GM23338 (cell line): ENCODE results near the gene CD34. TPM values are rescaled to one million over a fixed set of nuclear protein-coding genes. Genes with fewer than 3 reads are reported as not detected.

Experiments used
- ATAC-seq: fragments of 200-7000 bp; cut with Tn5 transposase; 3 replicates; pipeline ENCODE4 v1.9.1; 2020
- DNase-seq: peaks from one replicate; pipeline ENCODE4 v3.0.0-alpha.2; 2015; ENCODE audit warnings: low spot score
- H2AFZ ChIP-seq: fragments of 200-600 bp; sonication (generic); 2 replicates; pipeline ENCODE4 v1.8.0; 2016; ENCODE audit warnings: antibody characterized with exemption, mild to moderate bottlenecking, moderate library complexity
- H3F3A ChIP-seq: fragments of 200-600 bp; sonication (generic); replicated peaks from 2 replicates; pipeline ENCODE4 v1.8.0; 2017; ENCODE audit warnings: antibody characterized with exemption, mixed run types, low read depth
- H3K27ac ChIP-seq: fragments of 200-600 bp; sonication (generic); 2 replicates; pipeline ENCODE4 v1.6.1; 2016; ENCODE audit warnings: low read depth
- H3K27me3 ChIP-seq: fragments of 200-600 bp; sonication (generic); 2 replicates; pipeline ENCODE4 v1.8.0; 2016; ENCODE audit warnings: mild to moderate bottlenecking, mixed run types, moderate library complexity; ENCODE audit not compliant: insufficient read depth
- H3K36me3 ChIP-seq: fragments of 200-600 bp; sonication (generic); 2 replicates; pipeline ENCODE4 v1.8.0; 2016; ENCODE audit warnings: mild to moderate bottlenecking; ENCODE audit not compliant: insufficient read depth
- H3K4me1 ChIP-seq: fragments of 200-600 bp; sonication (generic); 2 replicates; pipeline ENCODE4 v1.8.0; 2016; ENCODE audit warnings: mild to moderate bottlenecking, moderate library complexity; ENCODE audit not compliant: insufficient read depth
- H3K4me2 ChIP-seq: fragments of 200-600 bp; sonication (generic); 2 replicates; pipeline ENCODE4 v1.7.1; 2017; ENCODE audit warnings: mixed run types
- H3K4me3 ChIP-seq: fragments of 200-600 bp; sonication (generic); 2 replicates; pipeline ENCODE4 v1.6.1; 2016; ENCODE audit warnings: mixed run types
- H3K79me2 ChIP-seq: fragments of 200-600 bp; sonication (generic); replicated peaks from 2 replicates; pipeline ENCODE4 v1.8.0; 2017; ENCODE audit warnings: mild to moderate bottlenecking; ENCODE audit not compliant: insufficient read depth
- H3K9me2 ChIP-seq: fragments of 200-600 bp; sonication (generic); 2 replicates; pipeline ENCODE4 v1.8.0; 2017; ENCODE audit not compliant: insufficient read depth
- H4K20me1 ChIP-seq: fragments of 200-600 bp; sonication (generic); replicated peaks from 2 replicates; pipeline ENCODE4 v1.8.0; 2017; ENCODE audit warnings: mild to moderate bottlenecking; ENCODE audit not compliant: insufficient read depth
- H3K27ac Mint-ChIP-seq: 2 replicates; pipeline ENCODE4 v1.8.0; 2020; ENCODE audit warnings: inconsistent platforms, mild to moderate bottlenecking, moderate library complexity, mixed read lengths
- H3K27me3 Mint-ChIP-seq: 3 replicates; pipeline ENCODE4 v1.8.0; 2022; ENCODE audit warnings: low read depth, mild to moderate bottlenecking, moderate library complexity, mixed read lengths, inconsistent platforms; ENCODE audit not compliant: insufficient read depth, poor library complexity
- H3K36me3 Mint-ChIP-seq: 3 replicates; pipeline ENCODE4 v1.8.0; 2021; ENCODE audit warnings: low read depth, mild to moderate bottlenecking, inconsistent platforms, moderate library complexity, mixed read lengths
- H3K4me1 Mint-ChIP-seq: 3 replicates; pipeline ENCODE4 v1.8.0; 2020; ENCODE audit warnings: mild to moderate bottlenecking, inconsistent platforms, mixed read lengths
- H3K4me3 Mint-ChIP-seq: 3 replicates; pipeline ENCODE4 v1.8.0; 2021; ENCODE audit warnings: moderate library complexity, mild to moderate bottlenecking, inconsistent platforms, mixed read lengths
- H3K9me3 Mint-ChIP-seq: 3 replicates; pipeline ENCODE4 v1.8.0; 2020; ENCODE audit warnings: moderate library complexity, mild to moderate bottlenecking, inconsistent platforms, mixed read lengths
- CREB1 ChIP-seq: fragments of 250-450 bp; sonication (Bioruptor Pico); IDR thresholded peaks from 2 replicates; pipeline ENCODE4 v1.5.0; 2020; ENCODE audit warnings: low read depth, mild to moderate bottlenecking, moderate library complexity
- EZH2phosphoT487 ChIP-seq: fragments of 200-600 bp; sonication (generic); IDR thresholded peaks from one replicate; pipeline ENCODE4 v1.8.1; 2018; ENCODE audit warnings: antibody characterized with exemption; ENCODE audit not compliant: unreplicated experiment
- POLR2AphosphoS5 ChIP-seq: IDR thresholded peaks from 2 replicates; pipeline ENCODE4 v1.6.1; 2016; ENCODE audit warnings: antibody characterized with exemption, low read depth
- STAT1 ChIP-seq: IDR thresholded peaks from one replicate; pipeline ENCODE4 v1.6.1; 2016; ENCODE audit warnings: antibody characterized with exemption; ENCODE audit not compliant: unreplicated experiment
- ZNF114 ChIP-seq: fragments of 250-450 bp; sonication (Bioruptor Pico); IDR thresholded peaks from 2 replicates; pipeline ENCODE4 v1.5.0; 2020; ENCODE audit warnings: mild to moderate bottlenecking, moderate library complexity
- ZNF331 ChIP-seq: fragments of 250-450 bp; sonication (Bioruptor Pico); IDR thresholded peaks from 2 replicates; pipeline ENCODE4 v1.5.0; 2020; ENCODE audit warnings: low read depth, mild to moderate bottlenecking, moderate library complexity
- polyA plus RNA-seq: library from polyadenylated mRNA; unstranded; fragments of >200 nt; fragmentation: Nextera tagmentation; extraction: Ambion mirVana; gene quantifications from 2 replicates; pipeline ENCODE4 v1.2.1, GENCODE V29; 2016
- total RNA-seq: library from RNA; depleted of rRNA; stranded (reverse); fragments of >200 nt; shearing (Covaris generic); gene quantifications from 2 replicates; pipeline ENCODE4 v1.2.3, GENCODE V29; 2014
- TF ChIP-seq, protein P1 (sequence below), 2 experiments: fragments of 200-600 bp in 1 of 2; sonication (generic) in 1 of 2; conservative IDR thresholded peaks; 2 replicates each; pipeline versions ENCODE4 v1.5.1 to v1.6.1; 2016 to 2017; ENCODE audit warnings: antibody characterized with exemption in 2 of 2, low read depth in 2 of 2, mild to moderate bottlenecking in 2 of 2, moderate library complexity in 1 of 2
- TF ChIP-seq, protein P2 (sequence below): IDR thresholded peaks from one replicate; pipeline ENCODE4 v1.6.1; 2018; ENCODE audit warnings: antibody characterized with exemption; ENCODE audit not compliant: unreplicated experiment
- TF ChIP-seq, protein P3 (sequence below): IDR thresholded peaks from 2 replicates; pipeline ENCODE4 v1.6.1; 2016; ENCODE audit warnings: antibody characterized with exemption
- TF ChIP-seq, protein P4 (sequence below): fragments of 250-450 bp; sonication (Bioruptor Pico); IDR thresholded peaks from 2 replicates; pipeline ENCODE4 v1.5.0; 2020; ENCODE audit warnings: mild to moderate bottlenecking, moderate library complexity

Gene CD34
- total and polyA plus RNA-seq, 2 experiments from 2014 or later = 0.07 to 0.18 TPM

DNA sequence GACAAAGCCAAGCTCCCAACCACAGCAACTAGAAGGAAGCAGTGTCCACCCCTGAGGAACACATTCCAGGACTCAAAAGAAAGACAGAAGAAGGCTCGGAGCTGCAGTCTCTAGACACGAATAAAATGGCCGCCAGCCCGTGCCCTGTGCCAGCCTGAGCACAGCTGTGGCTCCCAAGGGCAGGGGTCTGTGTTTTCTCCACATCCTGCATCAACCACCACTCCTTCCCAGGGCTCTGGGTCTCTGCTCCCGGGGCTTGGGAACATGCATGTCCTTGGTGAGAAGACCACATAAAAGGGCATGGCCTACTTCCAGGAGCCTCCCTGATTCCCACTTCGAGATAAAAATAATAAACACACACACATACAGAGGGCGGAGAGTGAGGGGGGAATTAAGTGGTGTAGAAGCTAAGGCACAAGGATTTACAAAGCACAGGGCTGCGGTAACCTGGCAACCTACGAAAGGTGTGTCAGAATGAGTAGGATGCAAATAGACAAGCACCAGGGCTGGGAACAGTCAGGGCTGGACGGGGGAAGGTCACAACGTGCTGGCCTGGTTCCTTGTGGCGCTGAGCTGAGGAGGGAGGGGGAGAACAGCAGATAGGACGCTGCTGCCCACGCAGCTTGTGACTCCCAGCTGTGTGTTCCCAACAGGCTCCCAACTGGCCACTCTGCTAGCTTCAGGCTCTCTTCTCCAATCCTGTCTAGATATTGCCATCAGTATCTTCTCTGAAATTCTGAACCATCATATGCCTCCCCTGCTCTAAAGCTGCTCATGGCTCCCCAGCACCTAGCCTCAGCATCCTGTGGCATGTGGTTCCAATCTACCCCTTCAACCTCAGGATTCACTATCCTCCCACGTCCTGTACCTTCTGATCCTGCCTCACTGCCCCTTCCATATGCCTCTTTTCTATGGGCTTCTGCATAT lies 72.5 kb downstream of the CD34 start:
- no peak for TF ChIP-seq POLR2AphosphoS5
- TF ChIP-seq ZNF331 (CRISPR knock-in tag) = no peak
- TF ChIP-seq, protein P1, sequence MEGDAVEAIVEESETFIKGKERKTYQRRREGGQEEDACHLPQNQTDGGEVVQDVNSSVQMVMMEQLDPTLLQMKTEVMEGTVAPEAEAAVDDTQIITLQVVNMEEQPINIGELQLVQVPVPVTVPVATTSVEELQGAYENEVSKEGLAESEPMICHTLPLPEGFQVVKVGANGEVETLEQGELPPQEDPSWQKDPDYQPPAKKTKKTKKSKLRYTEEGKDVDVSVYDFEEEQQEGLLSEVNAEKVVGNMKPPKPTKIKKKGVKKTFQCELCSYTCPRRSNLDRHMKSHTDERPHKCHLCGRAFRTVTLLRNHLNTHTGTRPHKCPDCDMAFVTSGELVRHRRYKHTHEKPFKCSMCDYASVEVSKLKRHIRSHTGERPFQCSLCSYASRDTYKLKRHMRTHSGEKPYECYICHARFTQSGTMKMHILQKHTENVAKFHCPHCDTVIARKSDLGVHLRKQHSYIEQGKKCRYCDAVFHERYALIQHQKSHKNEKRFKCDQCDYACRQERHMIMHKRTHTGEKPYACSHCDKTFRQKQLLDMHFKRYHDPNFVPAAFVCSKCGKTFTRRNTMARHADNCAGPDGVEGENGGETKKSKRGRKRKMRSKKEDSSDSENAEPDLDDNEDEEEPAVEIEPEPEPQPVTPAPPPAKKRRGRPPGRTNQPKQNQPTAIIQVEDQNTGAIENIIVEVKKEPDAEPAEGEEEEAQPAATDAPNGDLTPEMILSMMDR (conservative IDR thresholded peaks at IDR 0.05; ENCODE audit: low read depth in 2 of 2) = no peak
- TF ChIP-seq, protein P2, sequence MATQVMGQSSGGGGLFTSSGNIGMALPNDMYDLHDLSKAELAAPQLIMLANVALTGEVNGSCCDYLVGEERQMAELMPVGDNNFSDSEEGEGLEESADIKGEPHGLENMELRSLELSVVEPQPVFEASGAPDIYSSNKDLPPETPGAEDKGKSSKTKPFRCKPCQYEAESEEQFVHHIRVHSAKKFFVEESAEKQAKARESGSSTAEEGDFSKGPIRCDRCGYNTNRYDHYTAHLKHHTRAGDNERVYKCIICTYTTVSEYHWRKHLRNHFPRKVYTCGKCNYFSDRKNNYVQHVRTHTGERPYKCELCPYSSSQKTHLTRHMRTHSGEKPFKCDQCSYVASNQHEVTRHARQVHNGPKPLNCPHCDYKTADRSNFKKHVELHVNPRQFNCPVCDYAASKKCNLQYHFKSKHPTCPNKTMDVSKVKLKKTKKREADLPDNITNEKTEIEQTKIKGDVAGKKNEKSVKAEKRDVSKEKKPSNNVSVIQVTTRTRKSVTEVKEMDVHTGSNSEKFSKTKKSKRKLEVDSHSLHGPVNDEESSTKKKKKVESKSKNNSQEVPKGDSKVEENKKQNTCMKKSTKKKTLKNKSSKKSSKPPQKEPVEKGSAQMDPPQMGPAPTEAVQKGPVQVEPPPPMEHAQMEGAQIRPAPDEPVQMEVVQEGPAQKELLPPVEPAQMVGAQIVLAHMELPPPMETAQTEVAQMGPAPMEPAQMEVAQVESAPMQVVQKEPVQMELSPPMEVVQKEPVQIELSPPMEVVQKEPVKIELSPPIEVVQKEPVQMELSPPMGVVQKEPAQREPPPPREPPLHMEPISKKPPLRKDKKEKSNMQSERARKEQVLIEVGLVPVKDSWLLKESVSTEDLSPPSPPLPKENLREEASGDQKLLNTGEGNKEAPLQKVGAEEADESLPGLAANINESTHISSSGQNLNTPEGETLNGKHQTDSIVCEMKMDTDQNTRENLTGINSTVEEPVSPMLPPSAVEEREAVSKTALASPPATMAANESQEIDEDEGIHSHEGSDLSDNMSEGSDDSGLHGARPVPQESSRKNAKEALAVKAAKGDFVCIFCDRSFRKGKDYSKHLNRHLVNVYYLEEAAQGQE = no peak
- TF ChIP-seq EZH2phosphoT487 = no peak
- no peak for TF ChIP-seq ZNF114 (CRISPR knock-in tag)
- TF ChIP-seq, protein P3, sequence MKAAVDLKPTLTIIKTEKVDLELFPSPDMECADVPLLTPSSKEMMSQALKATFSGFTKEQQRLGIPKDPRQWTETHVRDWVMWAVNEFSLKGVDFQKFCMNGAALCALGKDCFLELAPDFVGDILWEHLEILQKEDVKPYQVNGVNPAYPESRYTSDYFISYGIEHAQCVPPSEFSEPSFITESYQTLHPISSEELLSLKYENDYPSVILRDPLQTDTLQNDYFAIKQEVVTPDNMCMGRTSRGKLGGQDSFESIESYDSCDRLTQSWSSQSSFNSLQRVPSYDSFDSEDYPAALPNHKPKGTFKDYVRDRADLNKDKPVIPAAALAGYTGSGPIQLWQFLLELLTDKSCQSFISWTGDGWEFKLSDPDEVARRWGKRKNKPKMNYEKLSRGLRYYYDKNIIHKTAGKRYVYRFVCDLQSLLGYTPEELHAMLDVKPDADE = no peak
- TF ChIP-seq, protein P4, sequence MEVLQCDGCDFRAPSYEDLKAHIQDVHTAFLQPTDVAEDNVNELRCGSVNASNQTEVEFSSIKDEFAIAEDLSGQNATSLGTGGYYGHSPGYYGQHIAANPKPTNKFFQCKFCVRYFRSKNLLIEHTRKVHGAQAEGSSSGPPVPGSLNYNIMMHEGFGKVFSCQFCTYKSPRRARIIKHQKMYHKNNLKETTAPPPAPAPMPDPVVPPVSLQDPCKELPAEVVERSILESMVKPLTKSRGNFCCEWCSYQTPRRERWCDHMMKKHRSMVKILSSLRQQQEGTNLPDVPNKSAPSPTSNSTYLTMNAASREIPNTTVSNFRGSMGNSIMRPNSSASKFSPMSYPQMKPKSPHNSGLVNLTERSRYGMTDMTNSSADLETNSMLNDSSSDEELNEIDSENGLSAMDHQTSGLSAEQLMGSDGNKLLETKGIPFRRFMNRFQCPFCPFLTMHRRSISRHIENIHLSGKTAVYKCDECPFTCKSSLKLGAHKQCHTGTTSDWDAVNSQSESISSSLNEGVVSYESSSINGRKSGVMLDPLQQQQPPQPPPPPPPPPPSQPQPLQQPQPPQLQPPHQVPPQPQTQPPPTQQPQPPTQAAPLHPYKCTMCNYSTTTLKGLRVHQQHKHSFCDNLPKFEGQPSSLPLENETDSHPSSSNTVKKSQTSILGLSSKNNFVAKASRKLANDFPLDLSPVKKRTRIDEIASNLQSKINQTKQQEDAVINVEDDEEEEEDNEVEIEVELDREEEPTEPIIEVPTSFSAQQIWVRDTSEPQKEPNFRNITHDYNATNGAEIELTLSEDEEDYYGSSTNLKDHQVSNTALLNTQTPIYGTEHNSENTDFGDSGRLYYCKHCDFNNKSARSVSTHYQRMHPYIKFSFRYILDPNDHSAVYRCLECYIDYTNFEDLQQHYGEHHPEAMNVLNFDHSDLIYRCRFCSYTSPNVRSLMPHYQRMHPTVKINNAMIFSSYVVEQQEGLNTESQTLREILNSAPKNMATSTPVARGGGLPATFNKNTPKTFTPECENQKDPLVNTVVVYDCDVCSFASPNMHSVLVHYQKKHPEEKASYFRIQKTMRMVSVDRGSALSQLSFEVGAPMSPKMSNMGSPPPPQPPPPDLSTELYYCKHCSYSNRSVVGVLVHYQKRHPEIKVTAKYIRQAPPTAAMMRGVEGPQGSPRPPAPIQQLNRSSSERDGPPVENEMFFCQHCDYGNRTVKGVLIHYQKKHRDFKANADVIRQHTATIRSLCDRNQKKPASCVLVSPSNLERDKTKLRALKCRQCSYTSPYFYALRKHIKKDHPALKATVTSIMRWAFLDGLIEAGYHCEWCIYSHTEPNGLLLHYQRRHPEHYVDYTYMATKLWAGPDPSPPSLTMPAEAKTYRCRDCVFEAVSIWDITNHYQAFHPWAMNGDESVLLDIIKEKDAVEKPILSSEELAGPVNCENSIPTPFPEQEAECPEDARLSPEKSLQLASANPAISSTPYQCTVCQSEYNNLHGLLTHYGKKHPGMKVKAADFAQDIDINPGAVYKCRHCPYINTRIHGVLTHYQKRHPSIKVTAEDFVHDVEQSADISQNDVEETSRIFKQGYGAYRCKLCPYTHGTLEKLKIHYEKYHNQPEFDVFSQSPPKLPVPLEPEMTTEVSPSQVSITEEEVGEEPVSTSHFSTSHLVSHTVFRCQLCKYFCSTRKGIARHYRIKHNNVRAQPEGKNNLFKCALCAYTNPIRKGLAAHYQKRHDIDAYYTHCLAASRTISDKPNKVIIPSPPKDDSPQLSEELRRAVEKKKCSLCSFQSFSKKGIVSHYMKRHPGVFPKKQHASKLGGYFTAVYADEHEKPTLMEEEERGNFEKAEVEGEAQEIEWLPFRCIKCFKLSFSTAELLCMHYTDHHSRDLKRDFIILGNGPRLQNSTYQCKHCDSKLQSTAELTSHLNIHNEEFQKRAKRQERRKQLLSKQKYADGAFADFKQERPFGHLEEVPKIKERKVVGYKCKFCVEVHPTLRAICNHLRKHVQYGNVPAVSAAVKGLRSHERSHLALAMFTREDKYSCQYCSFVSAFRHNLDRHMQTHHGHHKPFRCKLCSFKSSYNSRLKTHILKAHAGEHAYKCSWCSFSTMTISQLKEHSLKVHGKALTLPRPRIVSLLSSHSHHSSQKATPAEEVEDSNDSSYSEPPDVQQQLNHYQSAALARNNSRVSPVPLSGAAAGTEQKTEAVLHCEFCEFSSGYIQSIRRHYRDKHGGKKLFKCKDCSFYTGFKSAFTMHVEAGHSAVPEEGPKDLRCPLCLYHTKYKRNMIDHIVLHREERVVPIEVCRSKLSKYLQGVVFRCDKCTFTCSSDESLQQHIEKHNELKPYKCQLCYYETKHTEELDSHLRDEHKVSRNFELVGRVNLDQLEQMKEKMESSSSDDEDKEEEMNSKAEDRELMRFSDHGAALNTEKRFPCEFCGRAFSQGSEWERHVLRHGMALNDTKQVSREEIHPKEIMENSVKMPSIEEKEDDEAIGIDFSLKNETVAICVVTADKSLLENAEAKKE (CRISPR knock-in tag) = no peak
- no peak for TF ChIP-seq STAT1
- TF ChIP-seq CREB1 (CRISPR knock-in tag) = no peak
- no peak overlapping the region for H3K27ac Mint-ChIP-seq
- Histone ChIP-seq H3K27me3 (no peaks in the 10 kb centered on the region), H2AFZ (no peak overlapping the region), H3K4me3 (no peak overlapping the region), H3K36me3 (no peaks in the 10 kb centered on the region), H3F3A (no peaks in the 10 kb centered on the region), H3K4me1 (no peaks in the 10 kb centered on the region), H3K9me2 (0 out of 2 replicates have a peak, but pooled peaks cover 6% of the 10 kb centered on the region), H3K79me2 (no peaks in the 10 kb centered on the region), H3K4me2 (no peak overlapping the region), H4K20me1 (no peaks in the 10 kb centered on the region), H3K27ac (no peak overlapping the region)
- peaks cover 3% of the 10 kb centered on the region for H3K27me3 Mint-ChIP-seq
- H3K36me3 Mint-ChIP-seq = no peaks in the 10 kb centered on the region
- H3K4me1 Mint-ChIP-seq = peaks cover 7% of the 10 kb centered on the region; the same call in 2 of the 3 replicates
- ATAC-seq = no peak
- DNase-seq = no peak
- H3K9me3 Mint-ChIP-seq = no peaks in the 10 kb centered on the region
- H3K4me3 Mint-ChIP-seq = no peak overlapping the region
